Neutrophil (primary cell): ENCODE results near the gene SLC33A1.

Experiments
- H3K27ac ChIP-seq: fragments of 200-600 bp; sonication (generic); 2 replicates; pipeline ENCODE4 v1.5.1; 2016; ENCODE audit warnings: mild to moderate bottlenecking, moderate library complexity
- H3K27me3 ChIP-seq: fragments of 200-600 bp; sonication (generic); 2 replicates; pipeline ENCODE4 v1.6.0; 2016; ENCODE audit warnings: mild to moderate bottlenecking
- H3K36me3 ChIP-seq: fragments of 200-600 bp; sonication (generic); 2 replicates; pipeline ENCODE4 v1.5.1; 2017
- H3K4me1 ChIP-seq, 2 experiments: fragments of 200-600 bp in 1 of 2; sonication (generic) in 1 of 2; 1 replicate in 1 of 2; 2 replicates in 1 of 2; pipeline versions ENCODE4 v1.5.1 to v1.6.1; 2013 to 2016; ENCODE audit warnings: low read depth in 1 of 2, low read length in 1 of 2, mild to moderate bottlenecking in 1 of 2, moderate library complexity in 1 of 2; ENCODE audit not compliant: control insufficient read depth in 1 of 2, insufficient read depth in 1 of 2
- H3K4me3 ChIP-seq, 2 experiments: fragments of 200-600 bp in 1 of 2; sonication (generic) in 1 of 2; 1 replicate in 1 of 2; 2 replicates in 1 of 2; pipeline ENCODE4 v1.5.1; 2013 to 2016; ENCODE audit warnings: low read depth in 1 of 2, low read length in 1 of 2, mild to moderate bottlenecking in 1 of 2, moderate library complexity in 1 of 2
- H3K9me3 ChIP-seq: fragments of 200-600 bp; sonication (generic); 2 replicates; pipeline ENCODE4 v1.5.1; 2016
- CTCF ChIP-seq: fragments of 200-600 bp; sonication (generic); IDR thresholded peaks from 2 replicates; pipeline ENCODE4 v1.5.1; 2016; ENCODE audit warnings: antibody characterized with exemption

Gene SLC33A1

GRCh38 chr3:155778462-155778861, 75.8 kb downstream of the SLC33A1 start:
- Histone ChIP-seq H3K4me3 (no peak overlapping the region), H3K9me3 (no peaks in the 10 kb centered on the region), H3K36me3 (no peaks in the 10 kb centered on the region), H3K4me1 (no peaks in the 10 kb centered on the region), H3K27me3 (no peaks in the 10 kb centered on the region), H3K27ac (no peak overlapping the region)
- TF ChIP-seq CTCF, result no peak

DNA sequence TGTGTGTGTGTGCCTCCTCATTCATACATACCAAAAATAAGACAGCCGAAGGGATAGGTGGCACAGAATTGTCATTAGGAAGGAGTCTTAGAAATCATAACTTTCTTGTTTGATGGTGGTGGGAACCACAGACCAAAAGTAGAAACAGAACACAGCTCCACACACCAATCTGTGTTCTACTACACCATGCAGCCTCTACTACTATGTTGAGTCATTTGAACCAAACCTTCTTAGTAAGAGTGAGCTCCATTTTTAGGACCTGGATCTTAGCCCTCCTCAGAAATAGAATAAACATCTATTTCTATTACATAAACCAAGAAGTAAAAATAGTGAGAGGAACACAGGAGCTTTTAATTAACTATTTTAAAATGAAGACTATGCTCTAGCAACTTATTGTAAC, 81.4 kb downstream of the SLC33A1 start:
- Histone ChIP-seq H3K27me3 (no peaks in the 10 kb centered on the region), H3K4me3 (no peak overlapping the region), H3K27ac (no peak overlapping the region), H3K36me3 (no peaks in the 10 kb centered on the region), H3K9me3 (peaks cover 8% of the 10 kb centered on the region), H3K4me1 (no peaks in the 10 kb centered on the region)
- no peak for TF ChIP-seq CTCF

GRCh38 chr3:155771126-155771525, 83.1 kb downstream of the SLC33A1 start:
- Histone ChIP-seq H3K36me3 (no peaks in the 10 kb centered on the region), H3K27me3 (no peaks in the 10 kb centered on the region), H3K4me3 (no peak overlapping the region), H3K27ac (no peak overlapping the region), H3K9me3 (peaks cover 8% of the 10 kb centered on the region), H3K4me1 (no peaks in the 10 kb centered on the region)
- TF ChIP-seq CTCF, result no peak
